ENCODE measurements around the gene STARD13. TPM values are rescaled to one million over a fixed set of nuclear protein-coding genes. Genes with fewer than 3 reads are reported as not detected.

The STARD13 gene
- total RNA-seq, 3 donors from 2014 or later, result 34.5 to 92.4 (median 35.2) TPM

DNA sequence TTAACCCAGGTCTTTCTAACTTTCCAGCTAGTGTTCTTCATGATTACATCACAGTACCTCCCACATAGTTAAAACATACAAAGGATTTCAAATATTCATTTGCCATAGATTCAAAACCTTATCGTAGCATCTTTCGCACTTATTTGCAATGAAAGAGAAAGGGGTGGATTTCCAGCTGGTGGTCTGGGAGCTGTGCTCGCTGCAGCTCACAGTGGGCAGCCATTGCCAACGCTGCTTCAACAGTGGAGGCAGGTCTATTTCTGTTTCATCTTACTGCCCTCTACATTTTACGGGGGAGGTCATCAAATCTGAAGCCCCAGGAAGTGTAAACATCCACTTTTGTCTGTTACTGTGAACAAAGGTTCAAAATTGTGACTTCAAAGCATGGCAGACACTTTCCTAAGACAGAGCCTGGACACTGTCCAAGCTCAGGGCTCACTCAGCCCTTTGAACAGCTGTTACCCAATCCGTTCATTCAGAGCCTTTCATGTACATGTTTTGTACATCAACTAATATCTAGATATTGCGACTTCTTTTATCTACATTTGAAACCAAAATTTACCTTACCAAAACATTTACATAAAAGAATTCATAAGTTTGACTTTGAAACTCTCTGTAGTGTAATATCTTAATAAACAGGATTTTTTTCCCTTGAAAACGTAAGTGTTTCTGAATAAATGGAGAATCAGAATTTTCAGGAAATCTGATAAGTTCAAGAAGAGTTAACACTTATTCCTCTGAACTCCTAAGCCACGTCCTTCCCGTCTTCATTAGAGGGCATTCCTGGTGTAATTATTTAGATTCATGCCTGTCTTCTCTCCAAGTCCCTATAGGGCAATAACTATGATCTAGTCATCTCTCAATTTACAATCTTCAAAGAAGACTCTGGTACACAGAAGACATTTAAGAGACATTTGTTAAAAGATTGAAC lies 25.1 kb downstream of the STARD13 start:
- no peak overlapping the region for H3K4me3 ChIP-seq
- intact Hi-C loops (cut with DNase I, micrococcal nuclease), result no loop called here
- peaks cover 14% of the 10 kb centered on the region for H3K4me1 ChIP-seq (ENCODE audit: low read depth)
- TF ChIP-seq CTCF (IDR thresholded peaks at IDR 0.05), result no peak
- H3K9me3 ChIP-seq, result no peaks in the 10 kb centered on the region
- ATAC-seq, result no peak
- H3K36me3 ChIP-seq (ENCODE audit: low read depth), result no peaks in the 10 kb centered on the region
- DNase-seq, result no peak

DNA sequence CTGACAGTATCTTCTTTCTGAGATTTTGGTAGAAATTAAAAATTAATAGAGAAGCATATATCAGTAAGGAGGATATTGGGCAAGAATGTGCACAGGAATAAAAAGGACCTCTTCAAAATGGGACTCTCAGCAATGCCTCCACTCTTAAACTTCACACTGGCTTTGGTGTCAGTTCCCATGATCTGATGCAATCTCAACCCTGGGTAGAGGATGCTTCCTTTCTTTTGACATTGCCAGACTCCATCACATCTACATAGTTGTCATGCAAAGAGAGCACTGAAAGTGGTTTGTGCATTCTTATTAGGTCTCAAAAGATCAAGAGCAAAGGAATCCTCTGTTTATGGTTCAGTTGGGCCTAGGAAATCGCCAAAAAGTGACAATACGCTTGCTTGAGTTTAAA lies 26.3 kb downstream of the STARD13 start:
- no peak for ATAC-seq
- intact Hi-C loops (cut with DNase I, micrococcal nuclease), result no loop called here
- no peak overlapping the region for H3K4me3 ChIP-seq
- H3K36me3 ChIP-seq (ENCODE audit: low read depth), result no peaks in the 10 kb centered on the region
- H3K4me1 ChIP-seq (ENCODE audit: low read depth), result peaks cover 14% of the 10 kb centered on the region
- no peaks in the 10 kb centered on the region for H3K9me3 ChIP-seq
- TF ChIP-seq CTCF (IDR thresholded peaks at IDR 0.05), result no peak
- DNase-seq, result no peak

DNA sequence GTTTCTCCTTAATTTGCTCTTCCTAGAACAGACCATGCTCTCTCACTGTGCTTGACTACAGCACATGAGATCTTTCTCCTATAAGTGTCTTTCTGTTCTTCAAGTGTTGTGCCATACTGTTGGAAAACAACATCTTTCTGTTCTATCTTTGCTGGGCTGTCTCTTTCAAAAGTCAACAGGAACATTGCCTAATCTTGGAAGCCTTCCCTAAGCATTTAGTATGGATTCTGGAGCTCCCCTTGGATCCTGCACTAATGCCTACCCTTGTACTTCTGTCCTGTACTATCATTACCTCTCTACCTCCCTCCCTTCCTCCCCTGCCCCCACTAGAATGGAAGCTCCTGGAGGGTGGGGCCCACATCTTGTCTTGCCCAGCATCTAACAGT lies 26.8 kb downstream of the STARD13 start:
- H3K4me1 ChIP-seq (ENCODE audit: low read depth), result peaks cover 14% of the 10 kb centered on the region
- H3K9me3 ChIP-seq, result no peaks in the 10 kb centered on the region
- no peaks in the 10 kb centered on the region for H3K36me3 ChIP-seq (ENCODE audit: low read depth)
- H3K4me3 ChIP-seq, result no peak overlapping the region
- no peak for TF ChIP-seq CTCF (IDR thresholded peaks at IDR 0.05)
- no peak for DNase-seq
- intact Hi-C loops (cut with DNase I, micrococcal nuclease), result no loop called here
- ATAC-seq, result no peak

DNA sequence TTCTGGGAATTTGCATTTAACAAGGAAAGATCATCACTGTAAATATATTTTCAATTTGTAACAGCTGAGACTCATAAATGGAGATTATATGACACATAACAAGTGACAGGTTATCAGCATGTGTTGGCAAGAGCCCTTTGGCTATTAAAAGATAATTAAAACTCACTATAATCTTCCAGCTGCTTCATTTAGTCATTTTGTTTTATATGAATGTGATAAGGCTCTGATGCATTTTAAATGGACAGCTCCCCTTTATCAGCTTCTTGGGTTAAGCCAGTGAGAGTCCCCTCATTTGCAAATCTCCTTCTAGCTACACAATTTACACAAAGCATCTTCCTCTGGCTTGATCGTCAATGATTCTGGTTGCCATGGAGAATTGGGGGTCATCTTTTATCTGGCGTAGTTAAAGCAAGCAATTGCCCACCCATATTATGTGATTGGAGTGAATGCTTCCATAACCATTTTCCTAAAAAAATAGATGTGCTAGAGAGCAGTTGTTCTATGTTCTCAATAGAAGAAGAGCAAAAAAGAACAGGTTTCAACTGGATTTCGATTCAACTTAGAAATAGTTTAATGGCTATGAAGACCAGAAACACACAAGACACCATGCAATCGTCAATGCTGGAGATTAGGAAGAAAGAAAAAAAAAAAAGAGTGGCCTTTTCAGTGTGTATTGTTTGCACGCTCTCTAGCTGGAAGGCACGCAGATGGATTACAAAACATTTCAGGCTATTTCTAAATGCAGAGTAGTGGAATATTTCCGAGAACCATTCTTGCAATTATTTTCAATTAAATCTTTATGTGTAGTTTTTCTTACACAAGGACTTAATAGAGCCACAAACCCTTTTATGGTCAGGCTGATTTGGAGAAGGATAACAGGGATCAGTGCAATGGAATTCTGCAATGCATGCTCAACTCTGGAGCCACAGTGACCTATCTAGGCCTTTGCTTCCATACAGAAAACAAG lies 27.4 kb downstream of the STARD13 start:
- intact Hi-C loops (cut with DNase I, micrococcal nuclease), result no loop called here
- ATAC-seq, result no peak
- Histone ChIP-seq H3K4me1 (ENCODE audit: low read depth) (peaks cover 11% of the 10 kb centered on the region), H3K36me3 (ENCODE audit: low read depth) (no peaks in the 10 kb centered on the region), H3K4me3 (no peak overlapping the region), H3K9me3 (no peaks in the 10 kb centered on the region)
- TF ChIP-seq CTCF (IDR thresholded peaks at IDR 0.05), result no peak
- DNase-seq, result no peak

DNA sequence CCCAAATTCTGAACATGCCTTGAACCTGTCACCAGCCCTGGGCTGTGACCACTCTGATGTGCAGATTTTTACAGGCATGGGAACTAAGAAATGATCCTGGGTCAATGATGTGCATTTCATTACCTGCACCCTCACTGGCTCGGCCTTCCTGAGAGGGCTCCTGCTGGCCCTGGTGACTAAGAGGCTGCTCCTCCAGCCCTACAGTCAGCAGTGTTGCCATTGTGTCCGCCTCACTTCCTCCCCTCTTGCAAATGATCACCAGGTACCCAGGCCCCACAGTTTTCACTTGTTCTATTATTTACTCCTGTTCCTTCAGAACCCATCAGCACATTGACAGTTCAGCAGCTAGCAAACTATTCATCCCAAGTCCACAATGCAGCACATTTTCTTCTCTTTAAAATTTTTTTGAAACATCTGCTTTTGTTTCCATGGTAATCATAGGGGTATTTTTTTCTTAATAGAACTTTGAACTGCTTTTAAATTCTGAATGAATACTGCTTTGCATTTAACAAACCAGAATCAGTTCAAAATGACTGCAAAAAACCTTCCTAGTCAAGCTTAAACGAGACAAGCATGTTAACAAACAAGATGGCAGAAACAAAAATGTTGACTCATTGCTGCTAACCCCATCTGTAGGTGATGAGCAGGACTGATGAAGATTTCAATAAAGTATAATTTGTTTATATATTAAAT lies 29.3 kb downstream of the STARD13 start:
- Histone ChIP-seq H3K4me3 (no peak overlapping the region), H3K36me3 (ENCODE audit: low read depth) (no peaks in the 10 kb centered on the region), H3K4me1 (ENCODE audit: low read depth) (peaks cover 5% of the 10 kb centered on the region), H3K9me3 (no peaks in the 10 kb centered on the region)
- intact Hi-C loops (cut with DNase I, micrococcal nuclease), result no loop called here
- TF ChIP-seq CTCF (IDR thresholded peaks at IDR 0.05), result no peak
- DNase-seq (no peak), ATAC-seq (no peak)
